OCI-LY1 (cell line): ENCODE data around the gene PCDH11Y.
"Not testable (repeated sequence)": the region's sequence is repeated elsewhere in the genome, so short reads cannot be mapped to it uniquely, and the experiment has no call there.

Experiments
- CTCF ChIP-seq: fragments of 200-600 bp; sonication (generic), shearing (Covaris generic); IDR thresholded peaks from 2 replicates; pipeline ENCODE4 v1.5.1; 2017; ENCODE audit warnings: mild to moderate bottlenecking, antibody characterized with exemption, low read length, moderate library complexity, mixed read lengths
- EZH2 ChIP-seq: fragments of 200-600 bp; sonication (generic), shearing (Covaris generic); IDR thresholded peaks from 2 replicates; pipeline ENCODE4 v1.8.0; 2017; ENCODE audit warnings: borderline replicate concordance, mixed run types, mild to moderate bottlenecking, antibody characterized with exemption, low read length, moderate library complexity, mixed read lengths

GRCh38 chrY:5543705-5544104 lies 543.6 kb downstream of the PCDH11Y start:
- TF ChIP-seq CTCF, EZH2: not testable (repeated sequence)
